HG03045 (cell line): ENCODE measurements around the gene PDHX.

Source experiments
- ATAC-seq: cut with Tn5 transposase; IDR thresholded peaks from one replicate; pipeline ENCODE4 v1.9.1; 2021; ENCODE audit warnings: mild to moderate bottlenecking, moderate library complexity; ENCODE audit not compliant: unreplicated experiment

The PDHX gene

DNA sequence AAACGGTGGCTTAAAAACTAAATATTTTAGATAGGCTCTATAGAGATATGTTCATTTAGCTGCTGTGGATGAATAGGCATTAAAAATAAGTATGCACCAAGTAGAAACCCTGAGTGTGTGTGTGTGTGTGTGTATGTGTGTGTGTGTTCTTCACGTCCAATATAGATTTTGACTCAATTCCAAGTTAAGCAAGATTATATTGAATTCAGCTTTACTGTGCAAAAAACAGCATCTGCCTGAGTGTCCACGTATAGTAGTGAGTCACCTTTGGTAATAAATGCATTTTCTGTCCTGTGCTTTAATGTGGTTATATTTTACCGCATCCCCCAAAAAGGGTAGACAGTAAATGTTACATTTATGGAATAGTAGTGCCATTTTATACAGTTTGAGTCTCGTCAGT is 71.2 kb downstream of the PDHX start:
- ATAC-seq: no peak

DNA sequence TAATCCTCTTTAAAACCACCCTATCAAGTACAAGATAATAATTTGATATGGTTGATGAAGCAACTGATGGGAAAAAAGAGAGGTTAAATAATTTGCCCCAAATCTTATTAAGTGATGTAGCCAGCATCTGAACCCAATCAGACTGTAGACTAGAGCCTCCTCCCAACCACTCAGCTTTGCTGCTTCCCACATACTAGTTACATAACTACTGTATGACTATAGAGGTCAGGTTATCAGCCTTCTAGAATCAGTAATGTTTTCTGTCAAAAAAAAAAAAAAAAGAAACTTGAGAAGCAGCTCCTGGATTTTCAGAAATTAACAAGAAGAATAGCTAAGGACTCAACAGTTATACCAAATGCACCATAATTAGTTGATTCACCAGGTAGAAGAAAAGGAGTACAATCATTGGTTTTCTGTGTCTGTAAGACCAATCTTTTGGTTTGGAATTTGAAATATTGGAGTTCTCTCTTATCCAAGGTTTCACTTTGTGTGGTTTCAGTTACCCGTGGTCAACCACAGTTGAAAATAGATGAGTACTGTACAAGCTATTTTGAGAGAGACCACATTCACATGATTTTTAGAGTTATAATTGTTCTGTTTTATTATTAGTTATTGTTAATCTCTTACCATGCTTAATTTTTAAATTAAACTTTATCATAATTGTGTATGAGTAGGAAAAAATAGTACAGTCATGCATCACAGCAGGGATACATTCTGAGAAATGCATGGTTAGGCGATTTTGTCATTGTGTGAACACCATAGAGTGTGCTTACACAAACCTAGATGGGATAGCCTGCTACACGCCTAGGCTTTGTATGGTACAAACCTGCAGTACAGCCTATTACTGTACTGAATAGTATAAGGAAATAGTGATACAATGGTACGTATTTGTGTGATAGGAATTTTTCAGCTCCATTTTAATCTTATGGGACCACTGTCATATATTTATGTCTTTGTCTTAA is 72.2 kb downstream of the PDHX start:
- ATAC-seq: peak; percentile 60

DNA sequence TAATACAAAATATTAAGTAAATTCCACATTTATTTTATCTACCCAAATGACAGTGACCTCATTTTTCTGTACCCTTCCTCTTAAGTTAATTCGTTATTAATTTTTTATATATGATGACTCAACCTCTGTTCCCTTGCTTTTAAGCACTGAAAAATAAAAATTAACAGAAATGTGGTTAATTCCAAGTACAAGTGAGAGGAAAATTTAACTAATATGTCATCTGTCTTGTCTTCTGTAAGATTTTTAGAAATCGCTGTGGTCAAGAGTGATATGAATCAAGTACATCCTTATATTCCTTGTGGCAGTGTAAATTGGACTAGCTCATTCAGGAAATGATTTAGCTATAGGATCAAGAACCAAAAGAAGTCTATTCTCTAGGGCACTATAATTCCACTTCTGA is 74.5 kb downstream of the PDHX start:
- ATAC-seq: no peak

DNA sequence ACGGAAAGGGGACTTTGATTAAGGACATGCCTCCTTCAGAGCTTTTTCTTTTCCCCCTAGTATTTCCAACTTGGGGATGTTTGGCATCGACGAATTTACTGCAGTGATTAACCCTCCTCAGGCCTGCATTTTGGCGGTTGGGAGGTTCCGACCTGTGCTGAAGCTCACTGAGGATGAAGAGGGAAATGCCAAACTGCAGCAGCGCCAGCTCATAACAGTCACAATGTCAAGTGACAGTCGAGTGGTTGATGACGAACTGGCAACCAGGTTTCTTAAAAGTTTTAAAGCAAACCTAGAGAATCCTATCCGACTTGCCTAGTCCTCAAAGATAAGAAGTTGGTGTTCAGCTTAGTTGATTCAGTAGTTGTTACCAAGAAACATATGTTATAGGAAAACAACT is 78.4 kb downstream of the PDHX start:
- no peak for ATAC-seq

DNA sequence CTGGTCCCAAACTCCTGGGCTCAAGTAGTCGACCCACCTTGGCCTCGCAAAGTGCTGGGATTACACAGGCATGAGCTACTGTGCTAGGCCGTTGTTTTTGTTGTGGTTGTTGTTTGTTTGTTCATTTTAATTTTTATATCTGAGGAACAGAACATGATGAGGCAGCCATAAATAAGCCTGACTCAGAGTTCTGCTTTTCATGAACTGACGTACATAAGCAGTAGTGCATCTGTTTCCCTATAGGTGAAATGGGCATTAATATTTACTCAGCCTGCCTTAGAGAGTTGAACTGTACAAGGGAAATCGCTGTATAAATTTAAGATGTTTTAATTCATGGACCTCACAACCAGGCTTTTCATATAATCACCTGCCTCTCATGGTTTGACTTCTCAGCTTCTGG is 80.5 kb downstream of the PDHX start:
- ATAC-seq: no peak

DNA sequence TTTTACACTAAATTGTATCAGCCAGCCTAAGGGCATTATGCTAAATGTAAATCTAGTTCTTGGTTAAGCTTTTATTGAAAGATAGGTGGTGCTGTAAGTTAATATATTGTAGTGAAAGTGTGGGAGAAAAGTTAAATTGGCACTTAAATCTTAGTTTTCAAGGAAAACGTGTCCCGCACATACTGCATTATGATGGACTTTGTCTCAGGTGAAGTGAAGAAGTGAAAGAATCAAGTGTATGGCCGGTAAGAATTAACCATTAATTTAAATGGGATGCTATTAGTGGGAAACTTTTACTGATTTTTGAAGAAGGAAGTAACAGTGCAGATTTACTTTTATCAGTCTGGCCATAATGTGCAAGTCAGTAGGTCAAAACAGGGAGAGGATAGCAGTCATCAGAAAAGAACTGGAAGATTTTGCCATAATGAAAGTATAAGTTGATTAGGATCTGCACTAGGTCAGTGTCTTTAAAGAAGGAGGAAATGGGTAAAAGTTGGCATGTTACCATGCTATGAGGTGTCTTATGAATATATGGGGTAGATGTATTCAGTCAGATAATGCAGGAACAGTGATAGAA is 81.6 kb downstream of the PDHX start:
- ATAC-seq: no peak

DNA sequence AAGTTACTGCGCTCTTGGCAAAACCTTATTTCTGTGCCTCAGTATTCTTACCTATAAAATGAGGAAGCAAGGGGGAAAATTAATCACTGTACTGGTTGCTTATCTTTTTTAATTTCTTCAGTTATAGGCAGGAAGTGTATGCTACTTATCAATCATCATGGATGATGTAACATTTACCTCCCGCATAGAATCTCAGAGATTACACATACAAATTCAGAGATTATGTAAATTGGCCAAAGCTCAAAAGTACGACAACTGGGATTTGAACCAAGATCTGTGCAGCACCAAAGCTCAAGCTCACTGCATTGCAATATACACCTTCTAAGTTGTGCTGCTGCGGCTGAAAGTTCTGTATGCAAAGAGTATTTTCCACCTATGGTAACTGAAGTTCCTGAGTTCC is 83.0 kb downstream of the PDHX start:
- no peak for ATAC-seq

DNA sequence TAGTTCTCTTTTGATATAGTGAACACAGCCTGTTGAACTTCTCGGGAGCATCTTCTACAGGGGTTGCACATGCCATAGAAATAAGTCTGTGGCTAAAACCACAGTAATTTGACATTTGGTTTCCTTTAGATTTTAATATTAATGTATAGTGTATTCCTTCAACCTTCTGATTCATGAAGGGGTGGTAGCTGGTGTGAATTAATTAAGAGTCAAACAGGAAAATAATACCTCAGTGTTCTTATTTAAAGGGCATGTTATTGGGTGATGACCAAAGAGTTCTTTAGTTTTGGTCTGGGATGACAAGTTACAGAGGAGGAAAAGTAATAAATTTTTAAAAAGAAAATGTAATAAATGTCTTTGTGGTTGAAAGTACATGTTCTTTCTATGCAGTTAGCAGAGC is 86.8 kb downstream of the PDHX start:
- no peak for ATAC-seq

DNA sequence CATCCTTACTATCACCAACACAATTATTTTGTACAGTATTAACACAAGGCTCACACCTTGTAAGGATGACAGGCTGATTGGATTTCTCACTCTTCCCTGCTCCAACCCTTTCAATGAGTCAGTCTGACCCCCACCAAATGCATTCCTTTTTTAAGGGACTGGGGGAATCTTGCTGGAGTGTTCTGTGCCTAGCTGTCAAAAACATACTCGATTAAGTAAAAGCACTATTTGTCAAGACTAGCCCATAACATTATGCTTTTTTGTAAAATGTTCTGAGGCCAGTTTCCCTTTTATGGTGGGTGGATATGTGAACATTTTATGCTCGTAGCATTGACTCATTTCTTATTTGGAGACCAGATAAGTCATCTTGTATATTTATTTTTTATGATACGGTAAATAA is 87.2 kb downstream of the PDHX start:
- ATAC-seq: no peak

DNA sequence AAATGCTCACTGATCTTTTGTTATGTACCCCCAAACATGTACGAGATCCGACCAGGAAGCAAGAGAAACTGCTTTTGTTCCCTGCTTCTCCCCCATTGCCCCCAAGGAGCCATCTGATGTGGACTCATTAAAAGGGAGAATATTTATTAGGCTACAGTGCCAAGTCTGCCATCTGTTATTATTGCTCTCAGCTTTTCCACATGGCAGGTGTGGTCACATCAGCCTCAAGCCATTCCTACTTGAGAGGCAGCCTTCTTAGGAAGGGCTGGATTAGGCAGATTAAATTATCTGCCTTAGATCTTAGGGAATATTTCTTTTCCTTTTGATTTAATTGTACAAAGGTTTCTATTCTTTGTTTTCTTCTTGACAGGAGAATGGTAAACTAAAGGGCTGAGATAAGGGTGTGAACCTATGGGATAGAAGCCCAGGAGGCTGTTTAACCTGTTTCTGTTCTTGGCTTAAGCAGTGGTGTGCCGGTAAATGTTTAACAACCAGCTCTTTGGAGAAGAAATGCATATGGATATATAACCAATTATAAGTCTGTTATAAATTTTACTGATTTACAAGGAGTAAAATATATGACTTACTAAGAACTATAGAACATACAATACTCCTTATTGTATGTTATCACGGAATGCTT is 88.8 kb downstream of the PDHX start:
- ATAC-seq: no peak

DNA sequence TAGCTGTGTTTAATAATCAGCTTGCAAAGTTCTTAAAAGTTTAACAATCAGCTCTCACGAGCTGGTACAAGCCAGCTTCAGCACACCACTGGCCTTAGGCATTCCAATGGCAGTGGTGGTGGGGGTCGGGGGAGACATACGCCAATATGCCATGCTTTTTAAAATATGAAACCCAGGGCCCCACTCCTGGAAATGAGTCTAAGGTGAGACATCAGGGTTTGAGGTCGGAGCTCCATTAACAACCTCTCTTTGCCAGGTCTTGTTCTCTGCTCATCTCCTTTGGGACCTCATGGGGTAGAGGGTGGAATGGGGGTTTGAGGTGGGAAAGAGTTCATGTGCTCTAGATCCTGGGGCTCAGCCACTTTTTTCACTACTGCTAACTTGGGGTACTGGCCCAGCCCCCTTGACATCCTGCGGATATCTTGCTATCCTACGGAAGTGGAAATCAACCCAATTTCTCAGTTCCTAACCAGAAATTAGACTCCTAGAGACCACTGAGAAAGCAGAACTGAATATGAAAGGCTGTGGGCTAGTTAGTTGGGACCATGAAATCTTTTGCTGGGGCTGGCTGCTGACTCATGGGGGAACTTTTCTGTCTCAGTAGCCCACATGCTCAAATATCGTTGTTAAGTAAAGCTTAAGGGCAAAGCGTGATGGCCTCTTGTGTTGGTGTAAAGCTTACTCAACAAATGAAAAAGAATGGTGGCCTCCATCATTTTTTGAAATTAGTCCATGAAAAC is 90.1 kb downstream of the PDHX start:
- peak; percentile 82 for ATAC-seq

DNA sequence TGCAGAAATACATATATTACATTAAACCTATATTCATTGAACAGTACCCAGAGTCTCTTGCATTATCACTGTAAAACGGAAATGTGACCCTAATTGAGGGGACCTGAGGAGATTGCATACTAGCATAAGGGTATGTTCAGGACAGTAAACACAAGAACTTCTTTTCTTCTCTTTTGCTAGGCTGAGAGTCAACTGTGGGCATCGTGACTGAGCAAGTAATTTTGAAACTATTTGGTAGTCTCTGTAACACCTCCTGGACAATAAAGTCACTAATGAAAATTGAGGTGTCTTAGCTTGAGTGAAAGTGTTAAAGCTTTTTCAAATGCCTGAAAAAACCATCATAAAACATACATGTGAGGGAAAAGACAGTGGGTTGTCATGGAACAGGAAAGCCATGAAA is 90.9 kb downstream of the PDHX start:
- ATAC-seq: no peak

DNA sequence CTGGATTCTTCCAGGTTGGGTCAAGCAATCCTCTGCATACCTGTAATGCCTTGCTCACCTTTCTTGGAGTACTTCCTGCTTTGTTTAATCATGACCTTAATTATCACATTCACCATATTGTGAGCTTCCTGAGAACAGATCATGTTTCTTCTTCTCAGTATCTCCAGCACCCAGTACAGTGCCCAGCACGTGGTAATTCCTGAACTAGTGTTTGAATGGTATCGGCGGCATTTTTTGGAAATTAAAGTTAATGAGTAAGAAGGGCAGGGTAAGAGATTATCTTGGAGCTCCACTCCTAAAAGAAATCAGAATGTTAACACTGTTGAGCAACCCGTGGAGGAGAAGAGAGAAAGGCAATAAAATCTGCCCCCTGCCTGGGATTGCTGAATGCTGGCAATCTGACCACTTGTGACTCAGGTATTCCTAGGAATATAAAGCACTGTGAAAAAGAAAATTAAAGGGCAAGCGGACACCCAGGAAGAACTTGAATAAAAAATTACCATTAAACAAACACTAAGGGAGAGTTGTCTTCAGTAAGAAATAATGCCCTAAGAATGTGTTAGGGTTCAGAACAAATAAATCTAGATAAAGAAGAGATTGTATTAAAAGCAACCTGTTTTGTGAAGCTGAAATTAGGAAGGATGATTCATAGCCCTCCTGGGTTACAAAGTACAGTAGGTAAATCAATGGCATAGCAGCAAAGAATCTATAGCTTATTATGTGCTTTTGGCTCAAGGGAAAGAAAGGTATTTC is 92.9 kb downstream of the PDHX start:
- ATAC-seq: no peak

DNA sequence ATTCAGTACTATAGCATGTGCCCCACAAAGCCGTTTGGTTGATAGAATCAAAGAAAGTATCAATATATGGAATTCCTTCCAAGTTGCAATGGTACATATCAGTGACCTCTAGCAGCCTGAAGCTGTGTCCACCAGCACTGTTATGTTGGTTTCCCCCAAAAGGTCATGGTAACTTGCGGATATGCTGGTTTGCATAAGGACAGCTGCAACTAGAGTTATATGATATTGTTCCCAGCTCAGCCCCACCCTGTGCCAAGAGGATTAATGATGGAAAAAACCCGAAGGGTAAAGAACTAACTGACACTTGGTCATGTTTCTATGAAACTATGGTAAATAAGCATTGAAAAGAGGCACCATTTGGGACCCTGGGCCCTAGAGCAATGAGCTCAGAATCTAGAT is 93.5 kb downstream of the PDHX start:
- no peak for ATAC-seq

DNA sequence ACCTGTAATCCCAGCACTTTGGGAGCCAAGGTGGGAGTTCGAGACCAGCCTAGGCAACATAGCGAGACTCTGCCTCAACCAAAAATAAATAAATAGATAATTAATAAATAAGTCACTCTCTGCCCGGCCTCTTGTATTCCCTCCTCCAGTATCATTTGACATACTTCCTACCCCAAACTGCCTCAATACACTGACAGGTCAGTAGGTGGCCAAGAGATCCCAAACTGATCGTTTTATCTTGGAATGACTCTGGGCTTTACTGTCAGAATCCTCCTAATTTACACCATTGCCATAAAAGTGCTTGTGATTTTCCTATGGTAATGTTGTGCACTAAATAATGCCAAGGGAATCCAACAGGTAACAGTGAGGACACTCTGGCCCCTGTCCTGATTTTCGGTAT is 94.2 kb downstream of the PDHX start:
- ATAC-seq: no peak

DNA sequence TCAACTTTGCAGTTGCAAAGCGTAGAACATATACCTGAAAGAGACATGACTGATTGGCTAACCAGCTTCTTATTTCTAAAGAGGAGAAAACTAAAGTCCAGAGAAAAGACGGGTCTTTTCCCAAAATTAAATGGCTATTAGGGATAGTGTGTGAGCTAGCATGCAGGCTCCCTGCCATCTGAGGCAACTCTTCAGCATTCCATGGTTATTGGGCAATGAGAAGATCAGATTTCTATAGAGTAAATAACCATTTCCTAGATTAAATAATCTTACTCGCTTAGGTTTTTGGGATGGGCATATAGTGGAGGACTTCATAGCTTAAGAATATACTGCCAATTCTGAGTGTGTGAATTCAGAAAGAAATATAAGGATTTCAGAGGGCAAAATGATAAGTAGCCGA is 95.0 kb downstream of the PDHX start:
- no peak for ATAC-seq

DNA sequence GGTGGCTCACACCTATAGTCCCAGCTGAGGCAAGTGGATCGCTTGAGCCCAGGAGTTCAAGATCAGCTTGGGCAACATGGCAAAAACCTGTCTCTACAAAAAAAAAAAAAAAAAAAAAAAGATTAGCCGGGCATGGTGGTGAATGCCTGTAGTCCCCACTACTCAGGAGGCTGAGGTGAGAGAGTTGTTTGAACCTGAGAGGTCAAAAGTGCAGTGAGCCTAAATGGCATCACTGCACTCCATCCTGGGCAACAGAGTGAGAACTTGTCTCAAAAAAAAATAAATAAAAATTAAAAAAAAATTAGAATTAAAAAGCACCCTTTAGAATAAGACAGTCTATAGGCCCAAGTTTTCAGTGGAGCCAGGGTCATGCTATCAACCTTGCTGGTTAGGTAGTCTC is 95.5 kb downstream of the PDHX start:
- no peak for ATAC-seq

DNA sequence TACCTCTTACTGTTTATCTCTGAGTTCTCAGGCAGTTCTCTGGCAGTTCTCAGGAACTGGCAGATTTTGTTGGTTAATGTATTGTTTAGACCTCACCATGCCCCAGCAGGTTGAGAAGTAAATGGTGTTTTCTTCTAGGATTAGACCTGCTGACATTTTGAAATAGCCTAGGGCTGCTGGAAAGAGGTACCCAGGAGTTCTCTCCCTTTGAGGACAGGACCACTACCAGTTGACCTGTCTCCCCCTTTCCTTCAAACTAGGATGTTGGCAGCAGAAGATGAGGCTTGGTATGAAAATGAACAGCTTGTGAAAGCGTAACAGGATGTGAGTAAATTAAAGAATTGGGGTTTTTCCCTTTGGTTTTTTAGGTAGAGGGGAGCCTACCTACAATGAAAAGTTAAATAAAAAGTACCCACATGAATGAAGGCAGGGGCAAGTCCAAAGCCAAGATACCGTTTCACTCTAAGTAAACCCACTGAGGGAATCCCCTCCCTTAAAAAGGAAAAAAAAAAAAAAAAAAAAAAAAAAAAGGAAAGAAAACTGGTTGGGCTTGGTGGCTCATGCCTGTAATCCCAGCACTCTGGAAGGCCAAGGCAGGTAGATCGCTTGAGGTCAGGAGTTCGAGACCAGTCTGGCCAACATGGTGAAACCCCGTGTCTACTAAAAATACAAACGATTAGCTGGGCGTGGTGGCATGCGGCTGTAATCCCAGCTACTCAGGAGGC is 96.2 kb downstream of the PDHX start:
- ATAC-seq: peak; percentile 78

DNA sequence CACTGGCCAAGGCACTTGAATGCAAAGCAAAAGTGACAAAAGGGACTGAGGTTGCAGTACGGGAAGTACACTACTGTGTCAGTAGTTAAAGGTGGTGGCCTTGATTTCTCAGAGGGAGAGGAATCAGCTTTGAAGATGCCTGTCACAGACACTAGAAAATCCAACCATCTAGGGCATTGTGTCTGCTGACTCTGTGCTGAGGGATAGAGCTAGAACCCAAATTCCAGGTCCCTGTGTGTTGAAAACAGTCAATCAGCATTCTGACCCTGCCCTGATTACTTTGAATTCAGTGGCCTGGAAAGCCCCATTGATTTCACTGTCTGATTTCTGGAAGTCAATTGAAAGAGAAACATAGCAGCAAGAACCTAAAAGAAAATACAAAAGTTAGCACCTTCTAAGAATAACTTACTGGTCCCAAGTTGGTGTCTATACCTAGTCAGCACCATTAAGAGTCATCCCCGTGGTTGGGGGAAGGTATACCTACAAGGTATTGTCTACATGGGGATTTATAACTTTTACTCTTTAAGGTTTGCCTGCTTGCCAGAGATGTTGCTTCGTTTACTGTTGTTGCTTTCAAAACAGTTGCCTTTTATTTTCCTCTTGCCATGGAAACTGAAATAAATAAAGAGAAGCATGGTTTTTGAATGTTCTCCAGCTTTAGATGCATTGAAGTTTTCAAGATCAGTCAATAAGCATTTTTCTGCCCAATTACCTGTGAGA is 97.3 kb downstream of the PDHX start:
- peak; percentile 36 for ATAC-seq
